ENCODE measurements around the gene FABP6.

Gene FABP6

DNA sequence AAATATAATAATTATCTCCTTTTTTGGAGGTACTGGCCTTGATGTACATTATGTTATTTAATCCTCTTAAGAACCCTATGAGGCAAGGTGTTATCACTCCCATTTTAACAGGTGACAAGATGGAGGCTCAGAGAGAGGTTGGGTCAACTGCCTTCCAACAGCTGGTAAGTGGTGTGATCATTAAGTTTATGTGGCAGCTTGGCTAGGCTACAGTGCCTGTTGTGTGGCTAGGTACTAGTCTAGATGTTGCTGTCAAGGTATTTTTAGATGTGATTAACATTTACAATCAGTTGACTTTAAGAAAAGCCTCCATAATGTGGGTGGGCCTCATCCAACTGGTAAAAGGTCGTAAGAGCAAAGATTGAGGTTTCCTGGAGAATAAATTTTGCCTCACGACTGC lies 21.5 kb downstream of the FABP6 start:
- TF ChIP-seq CTCF (IDR thresholded peaks at IDR 0.05; ENCODE audit: low read length, missing control alignments): no peak
- H3K4me3 ChIP-seq (replicated peaks; ENCODE audit: low read depth, low read length): no peak overlapping the region
- DNase-seq (ENCODE audit: low read depth): no peak

GRCh38 chr5:160251406-160252155 lies 22.3 kb downstream of the FABP6 start:
- no peak for TF ChIP-seq CTCF (IDR thresholded peaks at IDR 0.05; ENCODE audit: low read length, missing control alignments)
- no peak overlapping the region for H3K4me3 ChIP-seq (replicated peaks; ENCODE audit: low read depth, low read length)
- DNase-seq (ENCODE audit: low read depth): no peak

GRCh38 chr5:160252916-160253315 lies 23.6 kb downstream of the FABP6 start:
- no peak overlapping the region for H3K4me3 ChIP-seq (replicated peaks; ENCODE audit: low read depth, low read length)
- TF ChIP-seq CTCF (IDR thresholded peaks at IDR 0.05; ENCODE audit: low read length, missing control alignments): no peak
- DNase-seq (ENCODE audit: low read depth): no peak

DNA sequence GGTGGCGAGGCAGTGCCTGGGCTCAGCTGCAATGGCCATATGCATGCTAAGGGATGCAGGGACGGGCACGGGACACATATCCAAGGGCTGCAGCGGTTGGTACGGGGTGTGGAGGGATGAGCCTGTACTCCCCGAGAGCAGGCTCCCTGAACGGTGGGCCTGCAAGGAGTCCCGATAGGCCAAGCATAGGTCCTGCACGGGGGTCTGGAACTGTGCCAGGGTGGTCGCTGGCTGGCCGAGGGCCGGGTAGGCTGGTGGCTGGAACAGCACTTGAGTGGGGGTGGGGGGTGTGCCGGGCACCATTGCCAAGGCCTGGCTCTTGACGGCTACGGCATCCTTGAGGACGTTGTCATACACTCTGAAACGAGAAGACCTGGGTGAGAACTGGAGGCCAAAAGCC lies 24.1 kb downstream of the FABP6 start:
- H3K4me3 ChIP-seq (replicated peaks; ENCODE audit: low read depth, low read length): no peak overlapping the region
- DNase-seq (ENCODE audit: low read depth): no peak
- no peak for TF ChIP-seq CTCF (IDR thresholded peaks at IDR 0.05; ENCODE audit: low read length, missing control alignments)

GRCh38 chr5:160254706-160255105 lies 25.4 kb downstream of the FABP6 start:
- TF ChIP-seq CTCF (IDR thresholded peaks at IDR 0.05; ENCODE audit: low read length, missing control alignments): no peak
- H3K4me3 ChIP-seq (replicated peaks; ENCODE audit: low read depth, low read length): no peak overlapping the region
- no peak for DNase-seq (ENCODE audit: low read depth)

GRCh38 chr5:160259341-160259740 lies 30.0 kb downstream of the FABP6 start:
- no peak overlapping the region for H3K4me3 ChIP-seq (replicated peaks; ENCODE audit: low read depth, low read length)
- no peak for TF ChIP-seq CTCF (IDR thresholded peaks at IDR 0.05; ENCODE audit: low read length, missing control alignments)
- DNase-seq (ENCODE audit: low read depth): no peak

Data from fibroblast of pulmonary artery (primary cell).